GM20431 (cell line): ENCODE results near the gene SEC14L6.

ENCODE experiments used
- in situ Hi-C: fragments of 300-500 bp; cut with MseI, MboI; formaldehyde crosslinking; loops from one replicate; pipeline ENCODE4 v1.15.0; 2020; ENCODE audit warnings: low sequenced_read_pairs; ENCODE audit not compliant: unreplicated experiment

The SEC14L6 gene

DNA sequence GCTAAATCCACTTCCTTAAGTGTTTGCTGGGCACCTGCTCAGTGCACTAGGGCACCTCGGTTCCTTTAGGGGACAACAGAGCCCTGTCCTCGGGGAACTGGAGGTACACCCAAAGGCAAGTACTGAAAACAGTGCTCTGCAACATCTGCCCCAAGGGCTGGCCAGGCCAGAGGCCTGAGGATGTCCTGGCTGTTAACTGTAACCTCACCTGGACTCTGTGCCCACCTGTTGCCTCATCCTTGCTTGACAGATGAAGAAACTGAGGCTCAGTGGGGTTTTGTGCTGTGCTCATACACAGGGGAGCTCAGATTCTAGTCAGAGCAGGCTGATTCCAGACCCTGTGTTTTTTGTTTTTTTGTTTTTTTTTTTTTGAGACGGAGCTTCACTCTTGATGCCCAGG, 43.6 kb downstream of the SEC14L6 start:
- in situ Hi-C loops, result no loop called here

DNA sequence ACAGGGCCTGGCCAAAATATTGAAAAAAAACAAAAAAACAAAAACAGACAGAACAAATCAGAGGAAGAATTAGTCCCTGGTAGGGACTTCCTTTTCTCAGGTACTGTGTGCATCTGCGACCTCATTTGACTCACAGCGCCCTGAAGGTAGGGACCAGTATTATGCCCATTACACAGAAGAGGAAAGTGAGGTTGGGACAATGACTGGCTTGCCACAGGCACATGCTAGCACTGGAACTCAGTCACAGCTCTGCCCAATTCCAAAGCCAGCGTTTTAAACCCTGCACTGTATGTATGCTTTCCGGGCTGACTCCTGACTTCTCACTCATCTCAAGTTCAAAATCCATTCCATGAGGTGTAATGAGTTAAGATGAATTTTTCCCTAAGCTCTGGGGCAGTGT, 44.4 kb downstream of the SEC14L6 start:
- in situ Hi-C loops, result no loop called here

DNA sequence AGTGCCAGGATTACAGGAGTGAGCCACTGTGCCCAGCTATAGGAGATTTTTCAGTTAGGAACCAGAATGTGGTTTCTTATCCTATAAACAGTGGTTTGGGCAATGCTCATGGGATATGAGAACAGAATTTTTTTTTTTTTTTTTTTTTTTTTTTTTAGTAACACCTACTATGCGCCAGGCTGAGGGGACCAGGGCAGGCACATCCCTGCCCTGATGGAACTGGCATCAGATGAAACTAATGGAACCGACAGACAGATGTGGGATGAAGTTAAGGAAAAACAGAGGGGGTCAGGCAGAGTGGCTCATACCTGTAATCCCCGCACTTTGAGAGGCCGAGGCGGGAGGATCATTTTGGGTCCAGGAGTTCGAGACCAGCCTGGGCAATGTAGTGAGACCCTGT, 45.9 kb downstream of the SEC14L6 start:
- in situ Hi-C loops, result no loop called here

DNA sequence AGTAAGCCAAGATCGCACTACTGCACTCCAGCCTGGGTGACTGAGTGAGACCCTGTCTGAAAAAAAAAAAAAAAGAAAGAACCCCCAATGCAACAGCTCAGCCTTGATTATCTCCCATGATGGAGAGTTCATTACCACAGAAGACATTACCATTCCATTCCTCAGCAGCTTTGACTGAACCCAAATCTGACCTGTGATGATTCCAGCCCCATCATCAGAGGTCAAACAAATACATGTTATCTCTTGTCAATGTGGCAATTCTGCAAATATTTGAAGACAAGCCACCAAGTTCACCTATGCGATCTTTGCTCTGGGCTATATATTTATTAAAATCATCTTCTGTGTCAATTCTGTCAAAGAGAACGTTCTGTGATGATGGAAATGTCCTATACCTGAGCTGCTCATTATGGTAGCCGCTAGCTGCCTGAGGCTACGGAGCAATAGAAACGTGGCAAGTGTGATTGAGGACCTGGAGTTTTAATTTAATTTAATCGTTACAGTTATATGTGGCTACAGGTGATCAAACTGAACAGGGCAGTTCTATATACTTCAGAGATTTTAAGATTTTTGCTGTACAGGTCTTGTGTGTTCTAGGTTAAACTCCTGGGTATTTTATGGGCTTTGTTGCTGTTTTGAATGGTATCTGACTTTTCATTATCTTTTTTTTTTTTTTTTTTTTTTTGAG, 48.9 kb downstream of the SEC14L6 start:
- in situ Hi-C loops, result loop anchor here (25.0 kb wide), 1 partner anchor 385 kb away; no protein-coding TSS in a partner anchor

DNA sequence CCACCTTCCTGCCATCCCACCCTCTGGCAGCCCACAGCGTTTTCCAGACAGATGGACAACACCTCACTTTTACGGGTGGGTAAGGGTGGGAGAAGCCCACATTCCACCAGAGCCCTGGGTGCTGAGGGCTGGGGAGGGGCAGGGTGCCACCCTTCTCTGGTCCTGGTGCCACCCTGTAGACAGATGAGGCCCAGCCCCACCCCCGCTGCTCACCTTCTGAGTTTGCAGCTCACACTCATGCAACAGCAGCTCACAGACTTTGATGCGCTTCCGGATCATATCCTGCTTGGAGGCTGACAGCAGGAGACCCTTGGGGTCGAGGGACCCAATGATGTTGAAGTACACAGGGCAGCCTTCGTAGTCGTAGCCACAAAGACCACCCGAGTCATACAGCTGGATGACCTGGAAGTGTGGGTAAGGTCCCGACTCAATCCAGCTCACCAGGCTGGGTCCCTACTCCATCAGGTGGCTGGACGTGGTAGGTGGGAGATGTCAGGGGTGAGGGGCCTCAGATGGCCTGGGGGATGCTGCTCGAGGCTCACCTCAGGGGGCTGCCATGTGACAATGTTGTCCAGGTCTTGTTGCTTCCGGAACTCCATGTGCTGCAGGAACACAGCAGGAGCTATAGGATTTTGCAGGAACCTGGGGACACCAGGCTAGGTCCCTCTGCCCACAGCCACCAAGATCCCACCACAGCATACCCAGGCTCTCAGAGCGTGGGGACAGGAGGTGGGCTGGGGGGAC, 51.3 kb downstream of the SEC14L6 start:
- in situ Hi-C loops, result loop anchor here (25.0 kb wide), 1 partner anchor 383 kb away; no protein-coding TSS in a partner anchor

DNA sequence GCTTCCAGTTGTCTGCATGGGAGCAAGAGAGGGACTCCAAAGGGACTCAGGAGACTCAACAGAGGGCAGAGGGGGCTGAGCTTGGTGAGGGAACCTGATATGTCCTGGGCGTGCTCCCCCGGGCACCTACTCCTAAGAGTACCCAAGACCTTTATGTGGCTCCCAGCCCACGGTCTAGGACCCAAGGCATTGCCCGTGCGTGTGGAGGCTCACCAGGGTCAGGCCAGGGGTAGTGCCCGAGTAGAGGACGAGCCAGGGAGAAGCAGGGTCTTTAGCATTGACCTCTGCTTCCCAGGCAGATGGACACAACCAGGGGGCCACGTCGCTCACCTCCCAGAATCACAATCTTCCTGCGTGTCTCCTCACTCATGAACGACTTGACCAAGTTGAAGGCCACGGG, 54.4 kb downstream of the SEC14L6 start:
- in situ Hi-C loops, result loop anchor here (25.0 kb wide), 1 partner anchor 380 kb away; no protein-coding TSS in a partner anchor

DNA sequence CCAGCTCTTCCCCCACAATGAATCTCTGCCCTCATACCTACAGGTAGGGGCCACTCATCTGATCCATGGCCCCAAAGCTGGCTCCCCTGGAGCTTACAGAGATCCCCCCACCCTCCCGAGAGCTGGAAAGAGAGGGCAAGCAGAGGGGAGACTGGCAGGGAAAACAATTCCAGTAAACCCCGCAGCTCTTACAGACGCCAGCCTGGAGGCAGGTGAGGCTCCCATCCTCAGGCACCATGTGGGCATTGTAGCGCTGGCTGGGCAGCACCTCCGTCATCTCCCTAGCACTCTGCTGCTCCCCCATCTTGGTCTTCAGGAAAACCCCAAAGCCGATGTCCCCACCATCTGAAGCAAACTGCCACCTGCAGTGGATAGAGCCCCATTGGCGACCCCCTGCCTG, 55.2 kb downstream of the SEC14L6 start:
- in situ Hi-C loops, result loop anchor here (25.0 kb wide), 1 partner anchor 379 kb away; no protein-coding TSS in a partner anchor

DNA sequence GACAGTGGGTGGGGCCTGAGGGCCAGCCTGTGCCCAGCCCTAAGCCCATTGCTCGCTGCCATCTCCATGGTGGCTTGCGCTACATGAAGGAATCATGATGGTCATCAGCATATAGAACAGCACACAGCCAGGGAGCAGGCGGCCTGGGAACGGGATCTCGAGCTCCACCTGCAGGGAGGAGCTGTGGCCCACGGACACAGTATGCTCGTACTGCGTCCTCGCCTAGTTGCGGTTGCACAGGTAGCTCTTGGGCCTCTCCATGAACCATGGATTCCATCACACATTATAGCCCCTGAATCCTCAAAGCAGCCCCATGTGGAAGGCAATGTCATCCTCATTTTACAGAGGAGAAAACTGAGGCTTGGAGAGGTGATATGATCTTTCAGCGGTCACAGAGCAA, 56.1 kb downstream of the SEC14L6 start:
- in situ Hi-C loops, result loop anchor here (25.0 kb wide), 1 partner anchor 378 kb away; no protein-coding TSS in a partner anchor

DNA sequence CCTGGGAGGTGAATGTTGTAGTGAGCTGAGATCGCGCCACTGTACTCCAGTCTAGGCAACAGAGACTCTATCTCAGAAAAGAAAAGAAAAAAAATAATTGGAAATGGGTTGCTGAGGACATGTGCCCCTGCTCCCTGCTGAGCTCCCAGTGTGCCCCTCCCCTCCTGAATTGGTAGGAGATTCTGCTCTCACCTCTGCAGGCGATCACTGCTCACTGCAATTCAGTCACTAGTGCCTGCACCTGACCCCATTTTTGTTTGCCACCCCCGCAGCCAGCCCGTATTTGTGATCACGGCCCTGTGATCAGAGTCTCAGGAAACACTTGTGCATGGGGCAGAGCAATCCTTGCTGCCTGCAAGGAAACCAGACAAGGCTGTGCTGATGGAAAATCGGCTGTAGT, 58.4 kb downstream of the SEC14L6 start:
- in situ Hi-C loops, result loop anchor here (25.0 kb wide), 1 partner anchor 376 kb away; no protein-coding TSS in a partner anchor

DNA sequence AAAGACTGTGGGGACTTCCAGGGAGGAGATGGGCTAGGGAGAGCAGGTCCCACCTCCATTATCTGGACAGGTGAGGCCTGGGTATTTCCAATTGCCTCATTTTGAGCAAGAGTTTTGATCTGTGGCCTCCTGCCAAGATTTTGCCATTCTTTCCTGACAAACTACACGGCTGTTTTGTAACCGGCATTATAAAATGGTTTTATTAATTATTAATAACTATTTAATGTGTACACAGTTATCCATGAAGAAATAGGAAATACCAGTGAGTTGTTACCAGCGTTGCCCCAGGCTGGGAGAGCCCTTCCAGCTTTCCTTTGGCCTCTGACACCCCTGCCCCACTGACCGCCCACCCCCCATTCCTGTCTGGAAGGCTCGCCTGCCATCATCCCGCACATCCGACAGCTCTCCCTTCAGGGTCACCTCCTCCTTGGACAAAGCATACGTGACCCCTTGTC, 59.9 kb downstream of the SEC14L6 start:
- in situ Hi-C loops, result loop anchor here (25.0 kb wide), 1 partner anchor 374 kb away; no protein-coding TSS in a partner anchor

DNA sequence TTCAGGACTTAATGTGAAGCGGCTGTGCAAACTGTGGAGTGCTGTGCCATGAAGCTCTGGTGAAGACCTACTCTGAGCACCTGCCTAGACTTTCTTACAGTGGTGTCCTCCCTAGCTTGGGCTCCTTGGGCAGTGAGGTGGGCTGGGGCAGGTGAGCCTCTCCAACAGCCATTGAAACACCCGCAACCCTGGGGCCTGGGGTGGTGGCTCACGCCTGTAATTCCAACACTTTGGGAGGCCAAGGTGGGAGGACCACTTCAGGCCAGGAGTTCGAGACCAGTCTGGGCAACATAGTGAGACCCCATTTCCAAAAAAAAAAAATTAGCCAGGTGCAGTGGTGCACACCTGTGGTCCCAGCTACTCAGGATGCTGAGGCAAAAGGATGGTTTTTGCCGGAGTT, 60.4 kb downstream of the SEC14L6 start:
- in situ Hi-C loops, result loop anchor here (25.0 kb wide), 1 partner anchor 374 kb away; no protein-coding TSS in a partner anchor

DNA sequence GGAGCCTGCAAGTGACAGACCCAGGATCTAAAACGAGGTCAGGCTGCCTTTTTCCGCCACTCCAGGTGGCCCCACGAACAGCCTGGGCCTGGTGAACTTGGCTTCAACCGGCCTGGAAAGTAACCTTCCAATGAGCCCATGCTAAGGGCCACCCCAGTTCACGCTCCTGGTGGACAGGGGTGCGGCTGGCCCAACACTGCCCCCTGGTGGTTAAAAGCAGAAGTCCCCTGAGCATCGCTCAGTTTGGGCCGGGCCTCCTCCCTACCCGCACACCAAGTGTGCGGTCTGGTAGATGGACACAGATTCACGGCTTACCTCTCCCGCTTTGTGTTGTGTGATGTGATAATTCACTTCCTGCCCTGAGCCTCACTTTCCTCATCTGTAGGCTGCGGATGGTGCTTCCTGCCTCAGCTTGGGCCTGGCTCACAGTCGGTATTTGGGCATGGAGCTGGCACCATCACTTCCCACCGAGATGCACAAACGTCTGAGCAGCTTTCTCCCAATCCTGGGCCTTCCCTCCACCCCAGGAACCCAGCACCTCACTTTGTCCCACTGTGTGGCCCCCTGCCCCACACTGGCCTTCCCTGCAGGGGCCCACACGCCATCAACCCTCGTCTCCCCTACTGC, 61.1 kb downstream of the SEC14L6 start:
- in situ Hi-C loops, result loop anchor here (25.0 kb wide), 1 partner anchor 373 kb away; no protein-coding TSS in a partner anchor

DNA sequence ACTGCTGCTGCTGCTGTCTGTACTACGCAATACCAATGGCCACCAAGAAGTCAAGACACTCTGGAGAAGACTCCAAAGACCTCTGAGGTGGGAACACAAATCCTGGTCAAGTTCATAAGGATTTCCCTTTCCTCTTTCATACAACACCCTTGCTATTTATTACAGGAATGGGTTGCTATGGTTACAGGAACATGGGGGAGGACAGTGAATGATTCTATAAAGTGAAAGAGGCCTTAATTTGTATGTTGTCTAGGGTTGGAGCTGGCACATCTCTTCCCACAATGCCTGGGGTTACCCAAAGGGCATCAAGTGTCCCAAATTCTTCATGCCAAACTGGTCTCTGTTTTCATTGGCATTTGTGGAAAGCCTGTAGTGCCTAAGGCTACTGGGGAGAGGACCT, 63.4 kb downstream of the SEC14L6 start:
- in situ Hi-C loops, result loop anchor here (25.0 kb wide), 1 partner anchor 371 kb away; no protein-coding TSS in a partner anchor

DNA sequence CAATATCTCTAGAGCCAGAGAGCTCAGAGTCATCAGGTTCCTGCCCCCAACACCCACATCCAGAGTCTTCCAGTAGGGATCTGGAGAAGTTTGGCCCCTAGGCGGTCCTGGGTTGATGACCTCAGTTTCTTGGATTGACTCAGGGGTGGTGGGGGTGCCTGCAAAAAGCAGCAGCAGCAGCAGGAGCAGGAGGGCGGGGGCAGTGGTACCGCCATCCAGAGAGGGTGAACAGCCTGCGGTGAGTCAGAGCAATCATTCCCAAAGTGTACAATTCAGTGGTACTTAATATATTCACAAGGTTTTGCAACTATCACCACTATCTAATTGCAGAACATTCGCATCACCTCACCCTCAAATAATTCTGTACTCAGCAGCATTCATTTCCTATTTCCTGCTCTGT, 64.8 kb downstream of the SEC14L6 start:
- in situ Hi-C loops, result loop anchor here (25.0 kb wide), 1 partner anchor 369 kb away; no protein-coding TSS in a partner anchor

DNA sequence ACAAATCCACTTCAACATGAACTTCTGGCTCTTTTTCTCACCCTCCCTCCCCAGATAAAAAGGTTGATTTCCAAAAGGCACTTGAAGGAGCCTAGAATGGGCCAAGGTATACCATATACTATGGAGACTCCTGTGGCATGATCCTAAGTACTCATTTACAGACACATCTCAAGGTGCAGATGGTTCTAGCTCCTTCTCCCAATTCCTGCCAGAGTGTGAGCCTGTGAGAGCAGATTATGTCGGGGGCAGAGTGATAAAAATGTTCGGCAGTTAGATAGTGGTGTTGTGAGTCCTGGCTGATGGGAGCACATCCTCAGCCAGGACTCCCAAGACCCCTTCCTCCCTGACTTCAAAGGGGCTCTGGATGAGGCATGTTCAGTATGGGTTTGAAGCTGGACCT, 66.6 kb downstream of the SEC14L6 start:
- in situ Hi-C loops, result loop anchor here (25.0 kb wide), 1 partner anchor 368 kb away; no protein-coding TSS in a partner anchor

DNA sequence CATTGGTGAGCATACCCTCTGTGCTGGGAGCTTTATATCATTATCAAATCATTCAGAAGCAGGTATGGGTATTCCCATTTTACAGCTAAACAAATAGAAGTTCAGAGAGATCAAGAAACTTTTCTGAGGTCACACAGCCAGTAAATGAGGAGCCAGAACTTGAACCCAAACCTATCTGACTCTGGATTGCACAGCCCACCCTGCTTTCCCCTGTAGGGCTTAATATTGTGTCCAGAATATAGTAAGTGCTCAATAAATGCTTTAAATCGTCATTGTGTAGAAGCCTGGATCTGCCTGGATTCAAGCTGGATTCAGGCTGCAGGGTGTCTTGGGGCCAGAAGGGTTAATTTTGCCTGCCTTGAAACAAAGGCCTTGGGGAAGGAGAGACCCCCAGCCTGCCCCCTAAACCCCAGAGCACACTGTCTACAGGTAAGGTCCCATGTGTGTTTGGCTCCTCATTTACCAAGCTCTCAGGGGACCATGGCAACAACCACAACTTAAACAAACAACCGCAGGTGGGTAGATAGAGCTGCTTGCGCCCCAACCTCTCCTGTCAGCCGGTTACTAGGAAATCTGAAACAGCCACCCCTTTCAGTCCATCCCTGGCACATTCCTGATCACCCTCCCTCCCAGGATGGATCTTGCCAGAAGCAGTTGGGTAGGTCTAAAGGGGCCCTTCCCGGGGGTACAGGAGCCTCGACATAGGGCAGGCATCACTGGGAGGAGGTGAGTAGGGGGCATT, 71.7 kb downstream of the SEC14L6 start:
- in situ Hi-C loops, result loop anchor here (25.0 kb wide), 1 partner anchor 363 kb away; no protein-coding TSS in a partner anchor

DNA sequence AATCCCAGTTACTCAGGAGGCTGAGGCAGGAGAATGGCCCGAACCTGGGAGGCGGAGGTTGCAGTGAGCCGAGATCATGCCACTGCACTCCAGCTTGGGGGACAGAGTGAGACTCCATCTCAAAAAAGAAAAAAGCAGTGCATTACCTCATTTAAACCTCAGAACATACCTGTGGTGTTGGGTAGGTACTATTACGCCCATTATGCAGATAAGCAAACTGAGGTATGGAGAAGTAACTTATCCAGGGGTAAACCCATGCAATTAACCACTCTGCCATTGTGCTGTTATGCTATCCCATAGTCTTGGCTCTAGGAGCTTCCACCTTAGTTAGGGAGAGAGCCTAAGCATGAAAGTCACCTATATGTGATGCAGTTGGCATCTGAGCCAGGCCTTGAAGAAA, 72.4 kb downstream of the SEC14L6 start:
- in situ Hi-C loops, result no loop called here

DNA sequence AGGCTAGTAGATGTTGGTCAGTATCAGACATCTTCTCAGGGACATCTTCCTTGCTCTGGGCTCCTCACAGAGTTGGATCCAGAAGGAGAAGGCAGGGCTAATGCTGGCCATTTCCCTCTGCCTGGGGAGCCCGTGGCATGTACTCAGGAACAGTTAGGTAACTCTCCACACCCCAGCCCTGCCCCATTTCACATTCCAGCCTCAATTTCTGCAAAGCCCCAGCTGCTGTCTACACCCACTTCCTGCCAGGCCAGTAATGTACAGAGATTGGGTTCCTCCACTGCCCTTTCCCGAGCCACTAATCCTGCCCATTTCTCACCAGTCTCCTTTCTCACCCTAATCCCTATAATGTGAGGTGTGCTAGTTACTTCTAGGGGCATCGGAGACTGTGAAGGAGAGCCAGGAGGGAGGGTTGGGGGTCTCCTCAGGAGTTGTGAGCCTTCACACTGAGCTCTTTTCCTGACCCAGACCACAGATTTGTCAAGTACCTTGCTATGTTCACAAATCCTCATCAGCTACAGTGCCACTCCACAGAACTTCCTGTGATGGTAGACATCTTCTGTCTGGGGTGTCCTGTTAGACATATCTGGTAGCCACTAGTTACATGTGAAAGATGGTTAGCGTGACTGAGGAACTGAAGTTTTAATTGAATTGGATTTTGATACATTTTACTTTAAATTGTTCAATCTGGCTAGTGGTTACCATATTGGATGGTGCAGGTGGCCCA, 73.4 kb downstream of the SEC14L6 start:
- in situ Hi-C loops, result no loop called here
